H9 (cell line): ENCODE data around the gene CHST13. TPM values are rescaled to one million over a fixed set of nuclear protein-coding genes. Genes with fewer than 3 reads are reported as not detected.

Source experiments
- DNase-seq: peaks from one replicate; pipeline ENCODE4 v3.0.0-alpha.2; 2017
- H2AFZ ChIP-seq: one replicate; pipeline ENCODE4 v1.6.1; 2013; ENCODE audit warnings: mild to moderate bottlenecking, low read length, control low read depth, moderate library complexity
- H2AK5ac ChIP-seq: 2 replicates; pipeline ENCODE4 v1.6.1; 2013; ENCODE audit warnings: low read length, control low read depth, mixed read lengths; ENCODE audit not compliant: insufficient read length
- H2BK120ac ChIP-seq: one replicate; pipeline ENCODE4 v1.6.1; 2013; ENCODE audit warnings: low read depth, mild to moderate bottlenecking, low read length, control low read depth, inconsistent platforms; ENCODE audit not compliant: poor library complexity, severe bottlenecking
- H2BK12ac ChIP-seq: 2 replicates; pipeline ENCODE4 v1.6.1; 2013; ENCODE audit warnings: low read length, control low read depth, mixed read lengths, low read depth; ENCODE audit not compliant: insufficient read length
- H2BK15ac ChIP-seq: 2 replicates; pipeline ENCODE4 v1.6.1; 2013; ENCODE audit warnings: low read depth, low read length, control low read depth
- H2BK20ac ChIP-seq: one replicate; pipeline ENCODE4 v1.6.1; 2013; ENCODE audit warnings: low read depth, mild to moderate bottlenecking, low read length, control low read depth, inconsistent platforms; ENCODE audit not compliant: poor library complexity, severe bottlenecking
- H2BK5ac ChIP-seq: 2 replicates; pipeline ENCODE4 v1.6.1; 2013; ENCODE audit warnings: low read length, control low read depth, mixed read lengths; ENCODE audit not compliant: insufficient read length
- H3K14ac ChIP-seq: 2 replicates; pipeline ENCODE4 v1.6.1; 2013; ENCODE audit warnings: low read length, control low read depth; ENCODE audit not compliant: insufficient read depth
- H3K18ac ChIP-seq: 2 replicates; pipeline ENCODE4 v1.6.1; 2013; ENCODE audit warnings: low read depth, mild to moderate bottlenecking, mixed read lengths, low read length, control low read depth; ENCODE audit not compliant: insufficient read length
- H3K23ac ChIP-seq: 2 replicates; pipeline ENCODE4 v1.6.1; 2013; ENCODE audit warnings: low read length, control low read depth, mixed read lengths, low read depth; ENCODE audit not compliant: insufficient read length
- H3K23me2 ChIP-seq: 2 replicates; pipeline ENCODE4 v1.6.1; 2013; ENCODE audit warnings: low read depth, mild to moderate bottlenecking, mixed read lengths, low read length, control low read depth; ENCODE audit not compliant: insufficient read length, poor library complexity, severe bottlenecking
- H3K27ac ChIP-seq: 2 replicates; pipeline ENCODE4 v1.5.1; 2013; ENCODE audit warnings: low read length, control low read depth, mixed read lengths, low read depth; ENCODE audit not compliant: insufficient read length
- H3K27me3 ChIP-seq: 2 replicates; pipeline ENCODE4 v1.6.1; 2013; ENCODE audit warnings: low read length, control low read depth, inconsistent platforms; ENCODE audit not compliant: insufficient read depth
- H3K4ac ChIP-seq: 2 replicates; pipeline ENCODE4 v1.6.1; 2013; ENCODE audit warnings: low read depth, mild to moderate bottlenecking, control low read depth, inconsistent platforms, low read length, moderate library complexity
- H3K4me1 ChIP-seq: 2 replicates; pipeline ENCODE4 v1.6.1; 2013; ENCODE audit warnings: low read length, control low read depth, inconsistent platforms; ENCODE audit not compliant: insufficient read depth
- H3K4me2 ChIP-seq: 2 replicates; pipeline ENCODE4 v1.6.1; 2013; ENCODE audit warnings: low read length, control low read depth, mixed read lengths; ENCODE audit not compliant: insufficient read length, insufficient read depth
- H3K56ac ChIP-seq: 2 replicates; pipeline ENCODE4 v1.6.1; 2013; ENCODE audit warnings: low read depth, mild to moderate bottlenecking, mixed read lengths, low read length, control low read depth; ENCODE audit not compliant: insufficient read length
- H3K79me1 ChIP-seq: 2 replicates; pipeline ENCODE4 v1.6.1; 2013; ENCODE audit warnings: low read depth, mild to moderate bottlenecking, moderate library complexity, low read length, control low read depth, inconsistent platforms; ENCODE audit not compliant: insufficient read depth, poor library complexity, severe bottlenecking
- H3K79me2 ChIP-seq: 2 replicates; pipeline ENCODE4 v1.6.1; 2013; ENCODE audit warnings: low read length, control low read depth, inconsistent platforms; ENCODE audit not compliant: insufficient read depth
- H3K9ac ChIP-seq: 2 replicates; pipeline ENCODE4 v1.6.1; 2013; ENCODE audit warnings: low read length, control low read depth, mixed read lengths; ENCODE audit not compliant: insufficient read length; ENCODE audit errors: extremely low read depth
- H3K9me3 ChIP-seq: one replicate; pipeline ENCODE4 v1.6.1; 2013; ENCODE audit warnings: low read depth, low read length, inconsistent platforms; ENCODE audit not compliant: control insufficient read depth
- H3T11ph ChIP-seq: one replicate; pipeline ENCODE4 v1.6.1; 2013; ENCODE audit warnings: mild to moderate bottlenecking, low read length, control low read depth, inconsistent platforms
- H4K20me1 ChIP-seq: one replicate; pipeline ENCODE4 v1.6.1; 2013; ENCODE audit not compliant: control insufficient read depth, insufficient read length, insufficient read depth
- H4K5ac ChIP-seq: 2 replicates; pipeline ENCODE4 v1.6.1; 2013; ENCODE audit warnings: low read depth, mild to moderate bottlenecking, mixed read lengths, low read length, control low read depth; ENCODE audit not compliant: insufficient read length
- H4K8ac ChIP-seq: replicated peaks from 2 replicates; pipeline ENCODE4 v1.6.1; 2013; ENCODE audit warnings: low read length, control low read depth, mixed read lengths, low read depth; ENCODE audit not compliant: insufficient read length
- H4K91ac ChIP-seq: 2 replicates; pipeline ENCODE4 v1.6.1; 2013; ENCODE audit warnings: low read depth, mild to moderate bottlenecking, moderate library complexity, mixed read lengths, low read length, control low read depth; ENCODE audit not compliant: insufficient read length
- H3K27ac Mint-ChIP-seq, 3 experiments: 2 replicates in 2 of 3; 3 replicates in 1 of 3; pipeline ENCODE4 v1.8.0; 2020 to 2021; ENCODE audit warnings: mixed read lengths in 3 of 3, mild to moderate bottlenecking in 1 of 3, moderate library complexity in 1 of 3
- H3K27me3 Mint-ChIP-seq: 2 replicates; pipeline ENCODE4 v1.8.0; 2021; ENCODE audit warnings: low read depth, mild to moderate bottlenecking, moderate library complexity, mixed read lengths
- H3K36me3 Mint-ChIP-seq, 3 experiments: 2 replicates in 2 of 3; 3 replicates in 1 of 3; pipeline ENCODE4 v1.8.0; 2020 to 2021; ENCODE audit warnings: low read depth in 3 of 3, mixed read lengths in 3 of 3; ENCODE audit not compliant: insufficient read depth in 1 of 3
- H3K4me1 Mint-ChIP-seq, 2 experiments: 2 replicates each; pipeline ENCODE4 v1.8.0; 2020; ENCODE audit warnings: mixed read lengths in 2 of 2
- H3K4me3 Mint-ChIP-seq, 2 experiments: 2 replicates in 1 of 2; 3 replicates in 1 of 2; pipeline ENCODE4 v1.8.0; 2020 to 2021; ENCODE audit warnings: mild to moderate bottlenecking in 2 of 2, mixed read lengths in 2 of 2, moderate library complexity in 1 of 2
- H3K9me3 Mint-ChIP-seq, 2 experiments: 2 replicates in 1 of 2; 3 replicates in 1 of 2; pipeline ENCODE4 v1.8.0; 2020; ENCODE audit warnings: mild to moderate bottlenecking in 2 of 2, mixed read lengths in 2 of 2, moderate library complexity in 1 of 2
- WGBS: extraction: QIAGEN DNeasy Blood & Tissue Kit; methylation state at CpG from one replicate; pipeline ENCODE4 v1.1.7; 2013; ENCODE audit warnings: missing lambda C conversion rate, low lambda C conversion rate, mixed read lengths; ENCODE audit not compliant: insufficient read length; ENCODE audit errors: extremely low coverage; 5-methylcytosine and 5-hydroxymethylcytosine counted together
- total RNA-seq: library from RNA; stranded (reverse); gene quantifications from 2 replicates; pipeline ENCODE4 v1.2.1, GENCODE V29; 2021
- TF ChIP-seq, protein P1 (sequence below): fragments of 200-600 bp; sonication (generic); conservative IDR thresholded peaks from 3 replicates; pipeline ENCODE4 v1.8.0; 2021; ENCODE audit warnings: antibody characterized with exemption, mild to moderate bottlenecking

The CHST13 gene
- total RNA-seq, 1 experiment from 2014 or later, result 0.85 TPM

- H3K56ac ChIP-seq, result no peak overlapping the region
- no peaks in the 10 kb centered on the region for H3K9me3 Mint-ChIP-seq
- no peak overlapping the region for H2BK5ac ChIP-seq
- no peaks in the 10 kb centered on the region for H3K9me3 ChIP-seq
- TF ChIP-seq, protein P1, sequence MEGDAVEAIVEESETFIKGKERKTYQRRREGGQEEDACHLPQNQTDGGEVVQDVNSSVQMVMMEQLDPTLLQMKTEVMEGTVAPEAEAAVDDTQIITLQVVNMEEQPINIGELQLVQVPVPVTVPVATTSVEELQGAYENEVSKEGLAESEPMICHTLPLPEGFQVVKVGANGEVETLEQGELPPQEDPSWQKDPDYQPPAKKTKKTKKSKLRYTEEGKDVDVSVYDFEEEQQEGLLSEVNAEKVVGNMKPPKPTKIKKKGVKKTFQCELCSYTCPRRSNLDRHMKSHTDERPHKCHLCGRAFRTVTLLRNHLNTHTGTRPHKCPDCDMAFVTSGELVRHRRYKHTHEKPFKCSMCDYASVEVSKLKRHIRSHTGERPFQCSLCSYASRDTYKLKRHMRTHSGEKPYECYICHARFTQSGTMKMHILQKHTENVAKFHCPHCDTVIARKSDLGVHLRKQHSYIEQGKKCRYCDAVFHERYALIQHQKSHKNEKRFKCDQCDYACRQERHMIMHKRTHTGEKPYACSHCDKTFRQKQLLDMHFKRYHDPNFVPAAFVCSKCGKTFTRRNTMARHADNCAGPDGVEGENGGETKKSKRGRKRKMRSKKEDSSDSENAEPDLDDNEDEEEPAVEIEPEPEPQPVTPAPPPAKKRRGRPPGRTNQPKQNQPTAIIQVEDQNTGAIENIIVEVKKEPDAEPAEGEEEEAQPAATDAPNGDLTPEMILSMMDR, result no peak
- no peak overlapping the region for H2BK20ac ChIP-seq
- no peak overlapping the region for H3K4me3 Mint-ChIP-seq
- H3K79me1 ChIP-seq, result no peaks in the 10 kb centered on the region
- H2BK120ac ChIP-seq, result no peak overlapping the region
- H3K4me2 ChIP-seq, result no peak overlapping the region
- H2AFZ ChIP-seq, result no peak overlapping the region
- WGBS, result no CpG with 5 or more reads among the region's 2 CpGs
- no peak overlapping the region for H2BK12ac ChIP-seq
- no peak overlapping the region for H3K27ac Mint-ChIP-seq
- H3K9ac ChIP-seq, result no peak overlapping the region
- H3K23ac ChIP-seq, result no peak overlapping the region
- H3T11ph ChIP-seq, result no peak overlapping the region
- no peak overlapping the region for H2BK15ac ChIP-seq
- H3K18ac ChIP-seq, result no peak overlapping the region
- peaks cover 3% of the 10 kb centered on the region for H4K20me1 ChIP-seq
- peaks cover 11% of the 10 kb centered on the region for H3K27me3 Mint-ChIP-seq
- no peak overlapping the region for H3K4ac ChIP-seq
- no peaks in the 10 kb centered on the region for H3K27me3 ChIP-seq
- no peak overlapping the region for H4K5ac ChIP-seq
- peaks cover 11 to 24% of the 10 kb centered on the region in 2 experiments for H3K4me1 Mint-ChIP-seq
- no peak overlapping the region for H3K27ac ChIP-seq
- H3K4me1 ChIP-seq, result no peaks in the 10 kb centered on the region
- no peak overlapping the region for H4K91ac ChIP-seq
- H3K14ac ChIP-seq, result no peak overlapping the region; the same call in 1 of the 2 replicates
- no peak overlapping the region for H4K8ac ChIP-seq
- H2AK5ac ChIP-seq, result no peak overlapping the region
- H3K36me3 Mint-ChIP-seq, result peaks cover 0 to 3% (median 0%) of the 10 kb centered on the region in 3 experiments; a peak in 2 of 7 replicates
- H3K23me2 ChIP-seq, result no peaks in the 10 kb centered on the region
- no peak for DNase-seq
- H3K79me2 ChIP-seq, result no peaks in the 10 kb centered on the region
These were observed 19.6 kb downstream of the CHST13 start for GRCh38 chr3:126543457-126544061.
